Activated T-helper 2 cell treated with anti-CD3 and anti-CD28 coated beads, Interferon-gamma antibody, Interleukin-2, Interleukin-4, amounts not matched to agents 10 μg/mL and 5 μg/mL and 100 μg/mL, durations not matched to agents 14 hours and 24 hours and 36 hours (primary cell): ENCODE data around the gene SELENOH. TPM values are rescaled to one million over a fixed set of nuclear protein-coding genes. Genes with fewer than 3 reads are reported as not detected.

ENCODE experiments used
- DNase-seq: peaks from one replicate; pipeline ENCODE4 v3.0.0; 2021; ENCODE audit warnings: low spot score
- H3K27ac Mint-ChIP-seq: one replicate; pipeline ENCODE4 v1.8.0; 2021; ENCODE audit warnings: mixed read lengths
- H3K27me3 Mint-ChIP-seq: one replicate; pipeline ENCODE4 v1.8.0; 2021; ENCODE audit warnings: low read depth, mixed read lengths
- H3K36me3 Mint-ChIP-seq: one replicate; pipeline ENCODE4 v1.8.0; 2021; ENCODE audit warnings: low read depth, mixed read lengths
- H3K4me1 Mint-ChIP-seq: one replicate; pipeline ENCODE4 v1.8.0; 2021; ENCODE audit warnings: low read depth, mixed read lengths
- H3K4me3 Mint-ChIP-seq: one replicate; pipeline ENCODE4 v1.8.0; 2021; ENCODE audit warnings: low read depth, mild to moderate bottlenecking, moderate library complexity, mixed read lengths
- H3K9me3 Mint-ChIP-seq: one replicate; pipeline ENCODE4 v1.8.0; 2021; ENCODE audit warnings: mixed read lengths
- intact Hi-C: fragments of 100-400 bp; cut with micrococcal nuclease; formaldehyde crosslinking; loops from one replicate; pipeline ENCODE4 v1.15.1; 2023
- total RNA-seq: library from RNA; stranded (reverse); gene quantifications from 2 replicates; pipeline ENCODE4 v1.2.3, GENCODE V29; 2022

Gene SELENOH
- total RNA-seq, 1 donor from 2014 or later: 179 TPM

DNA sequence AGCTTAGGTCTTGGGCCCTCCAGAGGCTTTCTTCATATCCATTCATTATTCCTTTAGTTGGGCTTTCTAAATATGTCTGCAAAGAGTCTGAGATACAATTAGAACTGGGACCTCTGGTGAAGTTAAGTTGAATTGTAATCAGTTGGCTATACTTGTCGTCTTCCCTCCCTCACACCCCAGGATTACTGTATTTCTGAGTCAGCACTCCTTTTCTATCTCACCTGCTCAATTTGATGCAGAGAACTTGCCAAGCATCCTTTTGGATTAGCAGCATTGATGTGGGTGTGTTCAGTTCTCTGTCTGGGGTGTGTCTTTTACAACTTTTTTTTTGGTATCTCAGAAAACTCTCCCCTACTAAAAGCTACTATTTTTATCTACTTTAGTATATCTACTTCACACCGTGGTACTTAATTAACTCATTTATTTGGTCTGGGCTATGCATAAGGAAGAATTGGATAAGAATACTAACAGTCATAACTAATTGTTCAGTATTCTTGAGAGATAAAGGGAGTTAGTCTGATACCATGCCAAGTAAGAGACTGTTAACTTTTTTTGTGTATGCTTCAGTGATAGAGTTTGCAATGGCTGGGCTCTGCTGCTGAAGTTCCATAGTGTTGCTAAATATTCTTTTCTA is 35.4 kb downstream of the SELENOH start:
- H3K4me3 Mint-ChIP-seq: no peak overlapping the region
- intact Hi-C loops: no loop called here
- no peaks in the 10 kb centered on the region for H3K9me3 Mint-ChIP-seq
- no peaks in the 10 kb centered on the region for H3K36me3 Mint-ChIP-seq
- no peak overlapping the region for H3K27ac Mint-ChIP-seq
- no peak for DNase-seq
- H3K27me3 Mint-ChIP-seq: no peaks in the 10 kb centered on the region
- H3K4me1 Mint-ChIP-seq: peaks cover 13% of the 10 kb centered on the region

DNA sequence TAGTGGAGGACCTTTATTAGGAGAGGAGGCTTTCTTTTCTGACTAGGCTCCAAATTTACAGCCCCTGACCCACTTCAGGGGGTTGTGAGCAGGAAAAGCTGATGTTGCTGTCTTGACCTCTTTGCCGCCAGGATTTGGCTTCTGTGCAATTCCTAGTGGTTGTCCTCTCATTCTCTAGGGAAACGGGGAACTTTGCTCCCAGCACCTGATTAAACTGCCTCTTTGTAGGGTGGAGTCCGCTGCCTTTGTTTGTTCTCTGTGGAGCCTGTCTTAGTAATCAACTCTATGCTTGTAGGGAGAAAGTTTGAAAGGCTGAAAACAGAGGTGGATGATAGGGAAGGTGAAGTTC is 36.7 kb downstream of the SELENOH start:
- H3K9me3 Mint-ChIP-seq: no peaks in the 10 kb centered on the region
- intact Hi-C loops: no loop called here
- H3K36me3 Mint-ChIP-seq: no peaks in the 10 kb centered on the region
- H3K27ac Mint-ChIP-seq: no peak overlapping the region
- H3K27me3 Mint-ChIP-seq: no peaks in the 10 kb centered on the region
- no peak overlapping the region for H3K4me3 Mint-ChIP-seq
- peaks cover 11% of the 10 kb centered on the region for H3K4me1 Mint-ChIP-seq
- DNase-seq: no peak

DNA sequence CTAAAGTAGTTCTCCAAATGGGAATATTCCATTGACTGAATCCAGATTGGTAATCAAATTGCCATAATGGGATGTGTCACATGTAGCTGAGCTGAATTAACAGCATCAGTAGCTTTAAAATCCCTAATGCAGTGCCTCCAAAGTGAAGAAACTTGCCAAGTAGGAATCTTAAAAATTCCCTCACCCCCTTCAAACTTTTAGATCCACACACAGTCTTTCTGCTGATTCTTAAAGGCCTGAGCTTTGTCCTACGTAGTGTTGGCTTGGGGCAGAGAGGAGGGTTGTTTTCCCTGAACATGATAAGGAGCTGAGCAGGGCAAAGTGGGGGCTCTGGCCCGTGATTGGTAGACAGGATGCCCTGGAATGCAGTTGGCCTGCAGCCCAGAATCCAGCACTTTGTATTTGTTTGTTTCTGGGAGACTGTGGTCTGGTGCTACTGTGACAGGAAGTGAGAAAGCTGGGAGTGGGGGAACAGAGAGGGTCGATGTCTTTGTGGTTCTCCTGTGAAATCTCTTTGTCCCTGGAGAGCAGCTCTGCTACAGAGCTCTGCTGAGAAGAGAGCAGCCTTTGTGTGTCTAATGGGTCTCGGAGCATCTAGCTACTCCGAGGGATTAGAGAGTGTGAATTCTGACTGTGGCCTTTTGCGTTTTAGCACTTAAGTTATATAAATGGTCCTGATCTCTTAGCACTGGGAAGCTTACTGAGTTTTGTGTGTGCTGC is 37.2 kb downstream of the SELENOH start:
- H3K27ac Mint-ChIP-seq: no peak overlapping the region
- no peaks in the 10 kb centered on the region for H3K27me3 Mint-ChIP-seq
- no peak for DNase-seq
- H3K9me3 Mint-ChIP-seq: no peaks in the 10 kb centered on the region
- H3K4me3 Mint-ChIP-seq: no peak overlapping the region
- intact Hi-C loops: no loop called here
- H3K36me3 Mint-ChIP-seq: no peaks in the 10 kb centered on the region
- H3K4me1 Mint-ChIP-seq: peaks cover 10% of the 10 kb centered on the region

DNA sequence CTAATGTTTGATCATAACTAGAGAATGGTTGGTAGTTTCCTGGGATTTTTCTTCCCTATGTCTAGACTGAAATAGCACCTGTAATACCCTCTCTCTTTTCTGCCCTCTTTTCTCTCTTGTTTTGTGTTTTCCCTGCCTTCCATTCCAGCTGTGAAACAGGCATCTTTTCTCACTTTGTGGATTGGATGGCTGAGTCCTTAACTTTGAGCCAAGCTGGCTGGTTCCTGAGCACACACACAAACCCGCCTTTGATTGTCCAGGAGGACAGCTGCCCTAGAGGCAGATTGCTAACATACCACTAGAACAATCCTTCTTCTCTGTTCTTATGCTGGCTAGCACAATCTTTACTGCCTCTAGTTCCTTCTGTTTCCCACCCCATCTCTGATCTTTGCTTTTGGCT is 38.0 kb downstream of the SELENOH start:
- H3K4me3 Mint-ChIP-seq: no peak overlapping the region
- DNase-seq: no peak
- H3K36me3 Mint-ChIP-seq: no peaks in the 10 kb centered on the region
- H3K9me3 Mint-ChIP-seq: no peaks in the 10 kb centered on the region
- intact Hi-C loops: no loop called here
- no peaks in the 10 kb centered on the region for H3K27me3 Mint-ChIP-seq
- peaks cover 10% of the 10 kb centered on the region for H3K4me1 Mint-ChIP-seq
- no peak overlapping the region for H3K27ac Mint-ChIP-seq

DNA sequence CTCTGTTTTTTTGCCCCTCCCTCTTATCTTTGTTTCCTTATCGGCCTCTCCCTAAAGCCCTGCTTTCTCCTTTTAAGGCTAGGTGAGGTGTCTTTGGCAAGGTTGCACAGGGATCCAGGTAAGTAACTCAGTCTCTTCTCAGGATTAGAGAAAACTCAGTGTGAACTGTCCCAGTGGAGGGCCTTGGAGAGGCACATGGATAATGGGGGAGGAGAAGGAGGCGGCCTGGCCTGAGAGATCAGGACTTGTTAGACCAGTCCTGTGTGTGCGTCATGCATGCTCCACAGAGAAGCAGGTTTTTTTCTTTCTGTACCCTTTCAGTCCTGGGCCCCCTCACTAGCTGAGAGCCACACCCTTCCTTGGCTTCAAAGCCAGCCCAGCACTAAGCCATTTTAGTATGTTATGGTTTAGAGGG is 40.2 kb downstream of the SELENOH start:
- intact Hi-C loops: no loop called here
- Mint-ChIP-seq H3K4me1 (peaks cover 6% of the 10 kb centered on the region), H3K27ac (no peak overlapping the region), H3K4me3 (no peak overlapping the region), H3K9me3 (no peaks in the 10 kb centered on the region), H3K27me3 (no peaks in the 10 kb centered on the region), H3K36me3 (no peaks in the 10 kb centered on the region)
- DNase-seq: no peak

DNA sequence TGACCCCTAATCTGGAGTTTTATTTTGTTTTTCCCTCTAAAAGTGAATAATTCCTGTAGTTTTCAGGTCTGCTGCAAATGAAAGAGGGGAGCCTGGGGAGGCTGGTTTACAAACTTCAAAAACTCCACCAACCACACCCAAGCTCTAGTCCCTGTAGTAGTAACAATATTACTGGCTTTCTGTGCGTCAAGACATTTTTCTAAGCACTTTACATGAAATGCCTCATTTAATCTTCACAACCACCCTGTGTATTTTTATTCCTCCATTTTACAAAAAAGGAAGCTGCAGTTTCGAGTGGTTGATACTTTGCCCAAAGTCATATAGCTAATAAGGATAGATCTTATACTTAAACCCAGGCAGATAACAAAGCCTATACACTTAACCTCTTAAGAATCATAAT is 43.8 kb downstream of the SELENOH start:
- Mint-ChIP-seq H3K4me3 (no peak overlapping the region), H3K36me3 (no peaks in the 10 kb centered on the region), H3K27me3 (no peaks in the 10 kb centered on the region), H3K4me1 (peaks cover 12% of the 10 kb centered on the region), H3K9me3 (no peaks in the 10 kb centered on the region), H3K27ac (no peak overlapping the region)
- DNase-seq: no peak
- intact Hi-C loops: no loop called here

DNA sequence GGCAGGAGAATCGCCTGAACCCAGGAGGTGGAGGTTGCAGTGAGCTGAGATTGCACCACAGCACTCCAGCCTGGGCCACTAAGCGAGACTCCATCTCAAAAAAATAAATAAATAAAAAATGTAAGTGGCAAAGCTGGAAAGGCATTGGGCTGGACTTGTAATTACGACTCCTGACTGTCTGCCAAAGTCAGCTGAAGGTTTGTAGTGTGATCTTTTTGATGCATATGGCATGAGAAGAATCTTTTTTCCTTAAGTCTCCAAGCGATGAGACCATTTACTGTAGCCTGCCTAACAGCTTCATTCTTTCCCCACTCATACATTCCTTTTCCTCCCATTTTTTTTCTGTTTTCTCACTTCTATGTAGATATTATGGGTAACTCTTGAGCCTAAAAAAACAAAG is 45.1 kb downstream of the SELENOH start:
- no peak overlapping the region for H3K27ac Mint-ChIP-seq
- H3K36me3 Mint-ChIP-seq: no peaks in the 10 kb centered on the region
- H3K27me3 Mint-ChIP-seq: no peaks in the 10 kb centered on the region
- DNase-seq: no peak
- intact Hi-C loops: no loop called here
- peaks cover 15% of the 10 kb centered on the region for H3K4me1 Mint-ChIP-seq
- no peaks in the 10 kb centered on the region for H3K9me3 Mint-ChIP-seq
- H3K4me3 Mint-ChIP-seq: no peak overlapping the region

DNA sequence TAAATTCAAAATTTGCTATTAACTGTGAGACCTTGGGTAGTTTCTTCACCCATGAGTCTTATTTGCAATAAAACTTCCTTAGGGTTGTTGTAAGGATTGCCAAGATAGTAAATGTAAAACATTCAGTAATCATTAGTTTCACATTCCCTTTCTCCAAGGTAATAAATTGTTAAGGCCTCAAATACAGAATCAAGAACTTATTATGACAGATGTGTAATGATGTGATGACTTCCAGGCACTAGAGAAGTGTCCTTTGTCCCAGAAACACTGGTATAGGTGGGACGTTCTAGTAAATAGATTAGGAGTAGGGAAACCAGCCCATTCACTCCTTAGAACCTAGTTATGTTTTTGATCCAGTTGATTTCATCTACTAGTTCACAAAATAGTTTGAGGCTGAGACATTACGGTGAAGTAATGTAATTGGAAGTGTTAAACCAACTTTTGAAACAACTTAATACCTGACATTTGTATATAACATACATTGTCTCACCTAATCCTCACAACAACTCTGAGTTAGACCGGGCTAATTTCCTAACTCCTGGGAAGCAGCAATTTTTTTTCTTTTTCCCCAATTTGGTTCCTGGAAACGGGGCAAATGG is 45.8 kb downstream of the SELENOH start:
- peaks cover 15% of the 10 kb centered on the region for H3K4me1 Mint-ChIP-seq
- intact Hi-C loops: no loop called here
- no peaks in the 10 kb centered on the region for H3K36me3 Mint-ChIP-seq
- no peak overlapping the region for H3K4me3 Mint-ChIP-seq
- DNase-seq: no peak
- no peaks in the 10 kb centered on the region for H3K27me3 Mint-ChIP-seq
- no peak overlapping the region for H3K27ac Mint-ChIP-seq
- H3K9me3 Mint-ChIP-seq: no peaks in the 10 kb centered on the region

DNA sequence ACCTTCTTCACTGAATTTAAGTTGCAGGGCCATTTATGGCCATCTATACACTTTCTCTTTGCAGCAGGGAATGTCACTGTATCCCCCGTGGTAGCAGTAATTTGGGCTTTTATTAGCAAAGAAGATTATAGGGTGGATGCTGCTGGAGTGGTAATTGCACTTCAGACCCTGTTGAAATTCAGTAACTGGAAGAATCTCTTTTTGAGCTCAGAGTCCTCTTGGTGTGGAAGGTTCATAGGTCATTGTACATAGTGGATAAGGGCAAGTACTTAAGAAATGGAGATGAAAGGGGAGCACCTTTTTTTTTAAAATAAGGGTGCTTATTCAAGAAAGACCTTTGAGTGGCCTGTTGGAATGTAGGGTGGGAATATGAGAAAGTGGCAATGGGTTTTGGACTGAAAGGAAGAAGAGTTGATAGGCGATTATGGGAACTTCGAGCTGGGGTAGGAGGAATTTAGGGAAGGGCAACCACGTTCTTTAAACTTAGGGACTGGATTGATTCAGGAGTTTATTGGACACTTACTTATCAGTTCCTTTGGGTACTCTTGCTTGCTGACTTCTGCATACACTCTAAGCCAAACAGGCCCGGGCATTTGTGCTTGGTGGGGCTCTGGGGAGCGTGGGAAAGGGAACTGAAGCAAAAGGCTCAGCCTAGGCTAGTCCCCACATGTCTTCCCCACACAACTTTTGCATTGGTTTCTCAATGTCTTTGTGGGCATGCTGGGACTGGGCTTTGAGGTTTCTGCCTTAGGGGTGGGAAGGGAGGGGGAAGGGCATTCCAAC is 46.8 kb downstream of the SELENOH start:
- H3K27ac Mint-ChIP-seq: no peak overlapping the region
- no peak overlapping the region for H3K4me3 Mint-ChIP-seq
- no peaks in the 10 kb centered on the region for H3K27me3 Mint-ChIP-seq
- intact Hi-C loops: no loop called here
- DNase-seq: no peak
- peaks cover 23% of the 10 kb centered on the region for H3K4me1 Mint-ChIP-seq
- H3K36me3 Mint-ChIP-seq: no peaks in the 10 kb centered on the region
- no peaks in the 10 kb centered on the region for H3K9me3 Mint-ChIP-seq

DNA sequence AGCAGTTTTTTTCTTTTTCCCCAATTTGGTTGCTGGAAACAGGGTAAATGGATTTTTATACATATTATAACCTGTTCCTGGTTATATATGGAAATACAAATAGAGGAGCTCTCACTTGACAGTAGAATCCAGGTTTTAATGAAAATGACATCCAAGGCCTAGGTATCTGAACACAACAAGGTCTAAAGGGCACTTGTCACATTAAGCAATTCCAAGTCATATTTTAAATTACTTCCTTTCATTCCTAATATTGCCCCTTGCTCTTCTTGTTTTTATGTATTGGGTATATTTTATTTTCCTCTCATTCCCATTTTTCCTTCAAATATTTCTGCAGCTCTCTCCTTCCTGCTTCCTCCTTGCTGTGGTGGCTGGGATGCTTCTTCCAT is 47.4 kb downstream of the SELENOH start:
- intact Hi-C loops: no loop called here

DNA sequence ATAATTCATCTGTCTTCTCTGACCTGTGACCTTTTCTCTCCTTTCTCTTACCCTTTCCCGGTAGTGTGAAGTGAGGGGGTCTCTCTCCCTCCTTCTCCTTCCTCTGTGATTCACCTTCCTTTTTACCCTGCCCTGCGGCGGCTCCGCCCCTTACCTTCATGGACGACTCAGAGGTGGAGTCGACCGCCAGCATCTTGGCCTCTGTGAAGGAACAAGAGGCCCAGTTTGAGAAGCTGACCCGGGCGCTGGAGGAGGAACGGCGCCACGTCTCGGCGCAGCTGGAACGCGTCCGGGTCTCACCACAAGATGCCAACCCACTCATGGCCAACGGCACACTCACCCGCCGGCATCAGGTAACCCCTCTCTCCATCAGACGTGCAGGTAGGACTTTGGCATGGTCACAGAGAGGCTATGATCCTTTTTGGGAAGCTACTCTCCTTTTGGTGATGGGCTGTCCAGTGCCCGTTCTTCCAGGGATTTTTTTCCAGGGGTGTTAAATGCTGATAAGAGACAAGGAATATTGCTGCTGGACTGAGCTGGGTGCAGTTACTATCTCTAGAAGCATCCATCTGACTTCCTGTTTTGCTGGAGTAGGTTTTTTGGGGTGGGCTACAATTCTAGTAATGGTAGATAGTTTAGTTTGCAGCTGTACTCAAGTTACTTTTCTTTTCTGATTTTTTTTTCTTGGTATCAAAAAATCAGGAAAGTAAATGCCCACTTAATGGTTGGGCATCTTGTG is 50.2 kb downstream of the SELENOH start:
- Mint-ChIP-seq H3K4me3 (no peak overlapping the region), H3K9me3 (no peaks in the 10 kb centered on the region), H3K4me1 (peaks cover 40% of the 10 kb centered on the region), H3K27ac (no peak overlapping the region), H3K36me3 (peaks cover 10% of the 10 kb centered on the region), H3K27me3 (no peaks in the 10 kb centered on the region)
- no peak for DNase-seq
- intact Hi-C loops: loop anchor here (1.0 to 10.0 kb wide), 7 partner anchors 50 to 787 kb away; partner anchors contain the start of genes MED19, P2RX3, SELENOH and SSRP1

More for the DNA sequence above, 47.4 kb downstream of the SELENOH start:
- H3K4me3 Mint-ChIP-seq: no peak overlapping the region
- H3K36me3 Mint-ChIP-seq: no peaks in the 10 kb centered on the region
- H3K9me3 Mint-ChIP-seq: no peaks in the 10 kb centered on the region
- H3K27me3 Mint-ChIP-seq: no peaks in the 10 kb centered on the region
- DNase-seq: no peak
- H3K27ac Mint-ChIP-seq: no peak overlapping the region
- H3K4me1 Mint-ChIP-seq: peaks cover 28% of the 10 kb centered on the region

DNA sequence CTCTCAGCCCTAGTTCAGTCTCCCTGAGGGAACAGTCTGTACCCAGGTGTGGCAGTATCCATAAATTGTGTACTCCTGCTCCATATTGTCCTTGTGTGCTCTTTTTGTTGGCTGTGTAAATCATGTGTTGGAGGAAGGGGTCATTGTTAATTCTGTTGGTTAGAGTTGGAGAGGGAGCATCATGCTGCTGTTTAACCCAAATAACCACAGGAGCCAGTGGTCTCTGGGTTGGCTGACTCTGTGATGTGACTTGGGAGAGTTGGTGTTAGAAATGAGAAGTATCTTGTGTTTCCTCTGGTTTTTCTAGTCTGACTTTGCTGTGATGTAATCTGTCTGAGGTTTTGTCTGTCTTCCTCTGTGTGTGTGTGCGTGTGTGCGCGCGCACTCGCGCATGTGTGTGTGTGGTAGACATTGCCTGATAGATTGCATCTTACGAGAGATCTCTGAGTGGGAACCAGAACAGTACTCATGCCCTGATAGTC is 50.8 kb downstream of the SELENOH start:
- intact Hi-C loops: loop anchor here (1.0 to 10.0 kb wide), 7 partner anchors 51 to 787 kb away; partner anchors contain the start of genes MED19, P2RX3, SELENOH and SSRP1
- H3K9me3 Mint-ChIP-seq: no peaks in the 10 kb centered on the region

More for the DNA sequence above, 50.8 kb downstream of the SELENOH start:
- peak; percentile 85 for DNase-seq
- Mint-ChIP-seq H3K27me3 (no peaks in the 10 kb centered on the region), H3K27ac (peak overlapping the region; percentile 68), H3K4me1 (peaks cover 40% of the 10 kb centered on the region), H3K36me3 (peaks cover 14% of the 10 kb centered on the region), H3K4me3 (peak overlapping the region; percentile 45)
